CD8-positive, alpha-beta memory T cell (primary cell): ENCODE results near the gene IQCF6. TPM values are rescaled to one million over a fixed set of nuclear protein-coding genes. Genes with fewer than 3 reads are reported as not detected.

ENCODE experiments used
- CTCF ChIA-PET: fragments of 350-600 bp; sonication (Branson Sonifier 250); formaldehyde crosslinking; loops from one replicate; lab custom pipeline; 2021; ENCODE audit warnings: antibody characterized with exemption; lab: Charles Lee
- POLR2A ChIA-PET: fragments of 350-600 bp; sonication (Branson Sonifier 250); formaldehyde crosslinking; loops from one replicate; lab custom pipeline; 2021; ENCODE audit warnings: antibody characterized with exemption; lab: Charles Lee
- DNase-seq, 5 donors: peaks; one replicate each; pipeline versions ENCODE4 v3.0.0 to v3.0.0-alpha.2; 2020 to 2022; ENCODE audit warnings: mixed read lengths in 1 of 5
- H3K27ac ChIP-seq: one replicate; pipeline ENCODE4 v1.7.0; 2013; ENCODE audit warnings: low read depth, mild to moderate bottlenecking, low read length, moderate library complexity
- H3K27me3 ChIP-seq: 2 replicates; pipeline ENCODE4 v1.7.0; 2013; ENCODE audit warnings: low read length, mild to moderate bottlenecking; ENCODE audit not compliant: insufficient read depth, poor library complexity, severe bottlenecking
- H3K36me3 ChIP-seq: 2 replicates; pipeline ENCODE4 v1.7.0; 2013; ENCODE audit warnings: mild to moderate bottlenecking, low read length, moderate library complexity; ENCODE audit not compliant: insufficient read depth
- H3K4me1 ChIP-seq: 2 replicates; pipeline ENCODE4 v1.7.0; 2013; ENCODE audit warnings: mild to moderate bottlenecking, low read length, moderate library complexity; ENCODE audit not compliant: insufficient read depth
- H3K4me3 ChIP-seq: 2 replicates; pipeline ENCODE4 v1.7.0; 2013; ENCODE audit warnings: mild to moderate bottlenecking, low read length
- H3K9me3 ChIP-seq: 2 replicates; pipeline ENCODE4 v1.7.0; 2013; ENCODE audit warnings: mild to moderate bottlenecking, low read length
- H3K27ac Mint-ChIP-seq, 8 donors: one replicate each; pipeline ENCODE4 v1.8.0; 2020 to 2021; ENCODE audit warnings: mixed read lengths in 8 of 8, mild to moderate bottlenecking in 6 of 8, inconsistent platforms in 3 of 8, moderate library complexity in 3 of 8
- H3K27me3 Mint-ChIP-seq, 2 donors: one replicate each; pipeline ENCODE4 v1.8.0; 2020 to 2021; ENCODE audit warnings: mixed read lengths in 2 of 2, mild to moderate bottlenecking in 1 of 2, moderate library complexity in 1 of 2
- H3K36me3 Mint-ChIP-seq, 3 donors: one replicate each; pipeline ENCODE4 v1.8.0; 2020 to 2021; ENCODE audit warnings: mixed read lengths in 3 of 3, inconsistent platforms in 1 of 3, mild to moderate bottlenecking in 1 of 3
- H3K4me1 Mint-ChIP-seq, 3 donors: one replicate each; pipeline ENCODE4 v1.8.0; 2020 to 2021; ENCODE audit warnings: mixed read lengths in 3 of 3, inconsistent platforms in 1 of 3, mild to moderate bottlenecking in 1 of 3
- H3K4me3 Mint-ChIP-seq, 7 donors: one replicate each; pipeline ENCODE4 v1.8.0; 2020 to 2021; ENCODE audit warnings: mixed read lengths in 7 of 7, mild to moderate bottlenecking in 6 of 7, moderate library complexity in 4 of 7, inconsistent platforms in 2 of 7
- H3K9me3 Mint-ChIP-seq, 5 donors: one replicate each; pipeline ENCODE4 v1.8.0; 2020 to 2022; ENCODE audit warnings: mixed read lengths in 5 of 5, mild to moderate bottlenecking in 3 of 5, moderate library complexity in 2 of 5, inconsistent platforms in 1 of 5
- polyA plus RNA-seq: library from polyadenylated mRNA; unstranded; fragments of 300-500 nt; fragmentation: Illumina TruSeq; gene quantifications from one replicate; pipeline ENCODE4 v1.2.3, GENCODE V29; 2021
- total RNA-seq, 2 experiments: library from RNA; stranded (reverse); gene quantifications; one replicate each; pipeline ENCODE4 v1.2.3, GENCODE V29; 2021

The IQCF6 gene
- total and polyA plus RNA-seq, 3 experiments from 2014 or later: not detected

- H3K4me3 ChIP-seq: no peak overlapping the region
- H3K4me1 ChIP-seq: no peaks in the 10 kb centered on the region
- Mint-ChIP-seq H3K4me1 (peaks cover 7 to 26% (median 24%) of the 10 kb centered on the region in 3 donors), H3K4me3 (no peak overlapping the region), H3K9me3 (no peaks in the 10 kb centered on the region), H3K36me3 (peaks cover 0 to 2% (median 0%) of the 10 kb centered on the region in 3 donors), H3K27me3 (peaks cover 17 to 33% of the 10 kb centered on the region in 2 donors), H3K27ac (no peak overlapping the region)
- H3K36me3 ChIP-seq: no peaks in the 10 kb centered on the region
- H3K9me3 ChIP-seq: no peaks in the 10 kb centered on the region
- ChIA-PET CTCF (no interaction called here), POLR2A (no interaction called here)
- DNase-seq: no peak
- no peaks in the 10 kb centered on the region for H3K27me3 ChIP-seq
- H3K27ac ChIP-seq: no peak overlapping the region
Observed at GRCh38 chr3:51739110-51739509, 39.9 kb downstream of the IQCF6 start.

GRCh38 chr3:51735950-51736349, 43.1 kb downstream of the IQCF6 start:
- H3K9me3 ChIP-seq: no peaks in the 10 kb centered on the region
- H3K36me3 ChIP-seq: no peaks in the 10 kb centered on the region
- no peak overlapping the region for H3K27ac Mint-ChIP-seq
- CTCF ChIA-PET: no interaction called here
- H3K9me3 Mint-ChIP-seq: peaks cover 0 to 2% (median 0%) of the 10 kb centered on the region in 5 donors
- no peak overlapping the region for H3K27ac ChIP-seq
- H3K4me3 Mint-ChIP-seq: no peak overlapping the region
- no peaks in the 10 kb centered on the region for H3K4me1 ChIP-seq
- DNase-seq: no peak
- POLR2A ChIA-PET: no interaction called here
- H3K27me3 ChIP-seq: no peaks in the 10 kb centered on the region
- H3K4me3 ChIP-seq: no peak overlapping the region
- H3K36me3 Mint-ChIP-seq: peaks cover 0 to 2% (median 0%) of the 10 kb centered on the region in 3 donors
- peaks cover 7 to 24% (median 23%) of the 10 kb centered on the region in 3 donors for H3K4me1 Mint-ChIP-seq
- H3K27me3 Mint-ChIP-seq: peaks cover 21 to 33% of the 10 kb centered on the region in 2 donors

- Mint-ChIP-seq H3K9me3 (peaks cover 0 to 2% (median 0%) of the 10 kb centered on the region in 5 donors), H3K27ac (no peak overlapping the region), H3K4me3 (no peak overlapping the region), H3K27me3 (peaks cover 21 to 31% of the 10 kb centered on the region in 2 donors), H3K36me3 (peaks cover 0 to 2% (median 0%) of the 10 kb centered on the region in 3 donors), H3K4me1 (peaks cover 7 to 24% (median 23%) of the 10 kb centered on the region in 3 donors)
- ChIA-PET CTCF (interaction anchor here (0.9 kb wide), 2 partner anchors 16 to 53 kb away, joined by 3 to 4 read pairs; no protein-coding TSS in a partner anchor), POLR2A (no interaction called here)
- H3K36me3 ChIP-seq: no peaks in the 10 kb centered on the region
- no peak overlapping the region for H3K27ac ChIP-seq
- H3K4me1 ChIP-seq: no peaks in the 10 kb centered on the region
- DNase-seq: no peak
- H3K9me3 ChIP-seq: no peaks in the 10 kb centered on the region
- H3K27me3 ChIP-seq: no peaks in the 10 kb centered on the region
- no peak overlapping the region for H3K4me3 ChIP-seq
Observed at GRCh38 chr3:51735039-51735438, 44.0 kb downstream of the IQCF6 start.

- ChIA-PET CTCF (interaction anchor here (0.9 kb wide), 1 partner anchor 53 kb away, joined by 3 read pairs; no protein-coding TSS in a partner anchor), POLR2A (no interaction called here)
- Histone ChIP-seq H3K4me1 (no peaks in the 10 kb centered on the region), H3K27ac (no peak overlapping the region), H3K4me3 (no peak overlapping the region), H3K36me3 (no peaks in the 10 kb centered on the region), H3K9me3 (no peaks in the 10 kb centered on the region), H3K27me3 (no peaks in the 10 kb centered on the region)
- H3K9me3 Mint-ChIP-seq: peaks cover 0 to 2% (median 0%) of the 10 kb centered on the region in 5 donors
- DNase-seq: no peak
- H3K4me1 Mint-ChIP-seq: peaks cover 7 to 24% (median 23%) of the 10 kb centered on the region in 3 donors
- peaks cover 0 to 2% (median 0%) of the 10 kb centered on the region in 3 donors for H3K36me3 Mint-ChIP-seq
- H3K4me3 Mint-ChIP-seq: peak overlapping the region in 2 of 7 donors; percentile 1 to 82
- peak overlapping the region in 2 of 8 donors; percentile 14 to 17 for H3K27ac Mint-ChIP-seq
- H3K27me3 Mint-ChIP-seq: peaks cover 21 to 29% of the 10 kb centered on the region in 2 donors
Observed at GRCh38 chr3:51734572-51734907, 44.5 kb downstream of the IQCF6 start.

GRCh38 chr3:51733859-51734571, 45.0 kb downstream of the IQCF6 start:
- peaks cover 0 to 2% (median 0%) of the 10 kb centered on the region in 3 donors for H3K36me3 Mint-ChIP-seq
- Histone ChIP-seq H3K27ac (no peak overlapping the region), H3K36me3 (no peaks in the 10 kb centered on the region), H3K4me3 (no peak overlapping the region), H3K27me3 (no peaks in the 10 kb centered on the region), H3K4me1 (no peaks in the 10 kb centered on the region), H3K9me3 (no peaks in the 10 kb centered on the region)
- CTCF ChIA-PET: no interaction called here
- H3K4me3 Mint-ChIP-seq: no peak overlapping the region
- peaks cover 21 to 28% of the 10 kb centered on the region in 2 donors for H3K27me3 Mint-ChIP-seq
- peaks cover 0 to 2% (median 0%) of the 10 kb centered on the region in 5 donors for H3K9me3 Mint-ChIP-seq
- H3K4me1 Mint-ChIP-seq: peaks cover 7 to 24% (median 23%) of the 10 kb centered on the region in 3 donors
- POLR2A ChIA-PET: no interaction called here
- DNase-seq: no peak
- peak overlapping the region in 2 of 8 donors; percentile 17 to 86 for H3K27ac Mint-ChIP-seq

GRCh38 chr3:51729042-51729633, 49.9 kb downstream of the IQCF6 start:
- ChIA-PET POLR2A (no interaction called here), CTCF (interaction anchor here (3.0 kb wide), 1 partner anchor 10 kb away, joined by 7 read pairs; no protein-coding TSS in a partner anchor)
- no peak overlapping the region for H3K4me3 Mint-ChIP-seq
- DNase-seq: no peak
- no peaks in the 10 kb centered on the region for H3K36me3 Mint-ChIP-seq
- H3K27ac Mint-ChIP-seq: no peak overlapping the region
- H3K4me1 ChIP-seq: no peaks in the 10 kb centered on the region
- H3K27me3 ChIP-seq: no peaks in the 10 kb centered on the region
- no peak overlapping the region for H3K4me3 ChIP-seq
- no peaks in the 10 kb centered on the region for H3K36me3 ChIP-seq
- H3K27ac ChIP-seq: no peak overlapping the region
- no peaks in the 10 kb centered on the region for H3K9me3 ChIP-seq
- peaks cover 0 to 2% (median 0%) of the 10 kb centered on the region in 5 donors for H3K9me3 Mint-ChIP-seq
- H3K4me1 Mint-ChIP-seq: peaks cover 0 to 3% (median 3%) of the 10 kb centered on the region in 3 donors
- H3K27me3 Mint-ChIP-seq: peaks cover 0 to 4% of the 10 kb centered on the region in 2 donors

Other genes with a start within 250 kb of the IQCF6 start
- gene RAD54L2, start 240.5 kb downstream of the IQCF6 start, total RNA-seq: 10 to 100 TPM; 35.3 to 36.2 TPM
- 17.9 TPM for gene RAD54L2, start 240.5 kb downstream of the IQCF6 start, polyA plus RNA-seq
- 10 to 100 TPM; 48.2 to 52.3 TPM for gene TEX264, start 108.0 kb downstream of the IQCF6 start, total RNA-seq
- gene TEX264, start 108.0 kb downstream of the IQCF6 start, polyA plus RNA-seq: 110 TPM
- gene GRM2, start 72.2 kb downstream of the IQCF6 start, total RNA-seq: under 1 TPM; 0.59 to 0.62 TPM
- gene GRM2, start 72.2 kb downstream of the IQCF6 start, polyA plus RNA-seq: 0.10 TPM
- gene IQCF2, start 82.4 kb upstream of the IQCF6 start, total RNA-seq: not detected
- not detected for gene IQCF2, start 82.4 kb upstream of the IQCF6 start, polyA plus RNA-seq
- not detected for gene IQCF5, start 96.4 kb upstream of the IQCF6 start, total RNA-seq
- gene IQCF5, start 96.4 kb upstream of the IQCF6 start, polyA plus RNA-seq: not detected
- gene IQCF1, start 124.1 kb upstream of the IQCF6 start, total RNA-seq: not detected
- not detected for gene IQCF1, start 124.1 kb upstream of the IQCF6 start, polyA plus RNA-seq
- gene RRP9, start 162.7 kb upstream of the IQCF6 start, total RNA-seq: 10 to 100 TPM; 82.7 to 87.0 TPM
- 25.3 TPM for gene RRP9, start 162.7 kb upstream of the IQCF6 start, polyA plus RNA-seq
- gene PARP3, start 163.1 kb upstream of the IQCF6 start, total RNA-seq: 10 to 100 TPM in 1 of 2 experiments, 1 to 10 TPM in 1; 9.5 to 11.5 TPM
- gene PARP3, start 163.1 kb upstream of the IQCF6 start, polyA plus RNA-seq: 5.9 TPM
- gene GPR62, start 176.1 kb upstream of the IQCF6 start, total RNA-seq: not detected
- gene GPR62, start 176.1 kb upstream of the IQCF6 start, polyA plus RNA-seq: not detected
- 10 to 100 TPM in 1 of 2 experiments, 1 to 10 TPM in 1; 9.7 to 12.5 TPM for gene PCBP4, start 188.2 kb upstream of the IQCF6 start, total RNA-seq
- 12.5 TPM for gene PCBP4, start 188.2 kb upstream of the IQCF6 start, polyA plus RNA-seq
- 10 to 100 TPM; 56.1 to 56.7 TPM for gene ABHD14B, start 194.8 kb upstream of the IQCF6 start, total RNA-seq
- 97.2 TPM for gene ABHD14B, start 194.8 kb upstream of the IQCF6 start, polyA plus RNA-seq
- 10 to 100 TPM; 14.4 to 16.0 TPM for gene ABHD14A, start 195.8 kb upstream of the IQCF6 start, total RNA-seq
- 117 TPM for gene ABHD14A, start 195.8 kb upstream of the IQCF6 start, polyA plus RNA-seq
- gene ACY1, start 204.3 kb upstream of the IQCF6 start, total RNA-seq: 10 to 100 TPM; 46.1 to 49.0 TPM
- gene ACY1, start 204.3 kb upstream of the IQCF6 start, polyA plus RNA-seq: 13.8 TPM
- gene RPL29, start 216.7 kb upstream of the IQCF6 start, total RNA-seq: 1,000 to 10,000 TPM; 1,367 to 1,382 TPM
- gene RPL29, start 216.7 kb upstream of the IQCF6 start, polyA plus RNA-seq: 1,261 TPM